Measurements from ENCODE around the gene MCOLN3.
A peak's percentile ranks its signal among the peaks of the same experiment; 100 is the strongest.
"Not testable (repeated sequence)": the region's sequence is repeated elsewhere in the genome, so short reads cannot be mapped to it uniquely, and the experiment has no call there.

Gene MCOLN3

GRCh38 chr1:85047472-85048295 is 616 bp downstream of the MCOLN3 start:
- no peak for DNase-seq

GRCh38 chr1:85047144-85047471 is 1.2 kb downstream of the MCOLN3 start:
- no peak for DNase-seq

GRCh38 chr1:85042413-85042812 is 5.9 kb downstream of the MCOLN3 start:
- no peak for DNase-seq

- DNase-seq, result no peak
Measured at GRCh38 chr1:85041793-85042192, 6.5 kb downstream of the MCOLN3 start.

GRCh38 chr1:85033221-85033620 is 15.1 kb downstream of the MCOLN3 start:
- no peak for DNase-seq

- no peak for DNase-seq
Measured at GRCh38 chr1:85030536-85030935, 17.8 kb downstream of the MCOLN3 start.

- no peak for DNase-seq
Measured at GRCh38 chr1:85028151-85028550, 20.1 kb downstream of the MCOLN3 start.

- DNase-seq, result no peak
Measured at GRCh38 chr1:85027242-85027983, 20.9 kb downstream of the MCOLN3 start.

GRCh38 chr1:85025940-85026339 is 22.4 kb downstream of the MCOLN3 start:
- DNase-seq, result no peak

GRCh38 chr1:85024736-85025135 is 23.6 kb downstream of the MCOLN3 start:
- no peak for DNase-seq

GRCh38 chr1:85022700-85023099 is 25.6 kb downstream of the MCOLN3 start:
- no peak for DNase-seq

- DNase-seq, result no peak
Measured at GRCh38 chr1:85019994-85020393, 28.3 kb downstream of the MCOLN3 start.

GRCh38 chr1:85015826-85016225 is 32.5 kb downstream of the MCOLN3 start:
- DNase-seq, result no peak

GRCh38 chr1:85005641-85006040 is 42.7 kb downstream of the MCOLN3 start:
- not testable (repeated sequence) for DNase-seq

GRCh38 chr1:85001742-85002141 is 46.6 kb downstream of the MCOLN3 start:
- no peak for DNase-seq

GRCh38 chr1:84998642-84999280 is 49.5 kb downstream of the MCOLN3 start:
- DNase-seq, result no peak

GRCh38 chr1:84997667-84998600 is 50.4 kb downstream of the MCOLN3 start:
- DNase-seq, result no peak

- DNase-seq, result peak; percentile 7
Measured at GRCh38 chr1:84996846-84997666, 51.2 kb downstream of the MCOLN3 start, which contains the start of gene MCOLN2. MCOLN2 (minus strand) TSS chr1:84997113; CDS start chr1:84996872, 241 bp downstream.

- DNase-seq, result no peak
Measured at GRCh38 chr1:84995484-84996334, 52.6 kb downstream of the MCOLN3 start.

GRCh38 chr1:84991097-84991920 is 57.0 kb downstream of the MCOLN3 start:
- no peak for DNase-seq

All from NCI-H1694 treated with DMSO at 0.1 percent for 48 hours (cell line).